HepG2 (cell line): ENCODE data around the gene TBC1D14. TPM values are rescaled to one million over a fixed set of nuclear protein-coding genes. Genes with fewer than 3 reads are reported as not detected.

Experiments used
- CEBPB ChIP-seq: IDR thresholded peaks from 2 replicates; pipeline ENCODE4 v1.6.1; 2011; ENCODE audit warnings: low read depth, low read length, improper control_type of control experiment, borderline replicate concordance
- GATAD2A ChIP-seq: IDR thresholded peaks from 2 replicates; pipeline ENCODE4 v1.6.1; 2016
- PHF20 ChIP-seq: sonication (generic); formaldehyde crosslinking; IDR thresholded peaks from 2 replicates; pipeline ENCODE4 v1.5.0; 2020; ENCODE audit warnings: mild to moderate bottlenecking, missing genetic modification reagents
- ZNF383 ChIP-seq: sonication (generic); formaldehyde crosslinking; IDR thresholded peaks from 2 replicates; pipeline ENCODE4 v1.4.0; 2020; ENCODE audit warnings: missing genetic modification reagents, mild to moderate bottlenecking, borderline replicate concordance
- ZNF572 ChIP-seq: sonication (generic); formaldehyde crosslinking; IDR thresholded peaks from 2 replicates; pipeline ENCODE4 v1.5.1; 2020; ENCODE audit warnings: mild to moderate bottlenecking, missing genetic modification reagents
- ZNF614 ChIP-seq: IDR thresholded peaks from 2 replicates; pipeline ENCODE4 v1.6.1; 2018; ENCODE audit warnings: missing biosample characterization, missing genetic modification reagents, inconsistent platforms, borderline replicate concordance
- polyA plus RNA-seq, 8 experiments: library from polyadenylated mRNA; depleted of rRNA in 3 of 8; stranded (reverse) in 7 of 8; unstranded in 1 of 8; fragments of >200 nt; fragmentation: Illumina TruSeq in 4 of 8; extraction: Trizol in 4 of 8; gene quantifications; 2 replicates each; pipeline versions ENCODE4 v1.2.1 to v1.2.3, GENCODE V29; 2011 to 2016; ENCODE audit warnings: low read depth in 4 of 8, missing spikeins in 1 of 8, mixed read lengths in 1 of 8; ENCODE audit not compliant: insufficient read depth in 1 of 8
- total RNA-seq, 5 experiments: library from RNA; depleted of rRNA; stranded (reverse); fragments of >200 nt; fragmentation: Illumina TruSeq; extraction: Trizol; gene quantifications; 2 replicates each; pipeline ENCODE4 v1.2.3, GENCODE V29; 2016; ENCODE audit warnings: low read depth in 1 of 5
- TF ChIP-seq, protein P1 (sequence below): sonication (generic); IDR thresholded peaks from 2 replicates; pipeline ENCODE4 v1.6.1; 2016; ENCODE audit warnings: low read depth, borderline replicate concordance
- TF ChIP-seq, protein P2 (sequence below): sonication (generic); formaldehyde crosslinking; IDR thresholded peaks from 2 replicates; pipeline ENCODE4 v1.5.1; 2020; ENCODE audit warnings: mild to moderate bottlenecking, moderate library complexity, missing genetic modification reagents
- TF ChIP-seq, protein P3 (sequence below): sonication (generic); formaldehyde crosslinking; IDR thresholded peaks from 2 replicates; pipeline ENCODE4 v1.4.0; 2020; ENCODE audit warnings: missing genetic modification reagents, mild to moderate bottlenecking, borderline replicate concordance
- TF ChIP-seq, protein P4 (sequence below): sonication (generic); formaldehyde crosslinking; conservative IDR thresholded peaks from 2 replicates; pipeline ENCODE4 v1.4.0; 2020; ENCODE audit warnings: mild to moderate bottlenecking, missing genetic modification reagents, moderate library complexity

The TBC1D14 gene
- total and polyA plus RNA-seq, 2 of the 13 experiments (the other 11 are each of a cell fraction or from before 2014, with no cell fraction given), result 29.5 to 46.5 TPM

DNA sequence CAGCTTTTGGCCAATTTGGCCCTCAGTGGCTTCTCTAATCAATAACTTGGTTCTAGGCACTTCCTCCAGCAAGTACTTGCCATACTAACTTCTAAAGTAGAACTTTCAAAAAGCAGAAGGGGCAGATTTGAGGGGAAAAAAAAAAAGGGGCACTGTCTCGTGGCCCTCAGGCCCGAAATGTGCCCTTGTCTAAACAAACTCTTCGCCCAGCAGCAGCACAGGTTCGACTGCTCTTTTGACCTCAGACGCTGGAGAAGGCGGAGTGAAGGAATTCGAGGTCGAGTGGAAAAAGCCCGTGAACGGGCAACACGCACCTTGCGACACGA, 157.5 kb downstream of the TBC1D14 start (continued):
- TF ChIP-seq, protein P1, sequence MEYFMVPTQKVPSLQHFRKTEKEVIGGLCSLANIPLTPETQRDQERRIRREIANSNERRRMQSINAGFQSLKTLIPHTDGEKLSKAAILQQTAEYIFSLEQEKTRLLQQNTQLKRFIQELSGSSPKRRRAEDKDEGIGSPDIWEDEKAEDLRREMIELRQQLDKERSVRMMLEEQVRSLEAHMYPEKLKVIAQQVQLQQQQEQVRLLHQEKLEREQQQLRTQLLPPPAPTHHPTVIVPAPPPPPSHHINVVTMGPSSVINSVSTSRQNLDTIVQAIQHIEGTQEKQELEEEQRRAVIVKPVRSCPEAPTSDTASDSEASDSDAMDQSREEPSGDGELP, result no peak
- TF ChIP-seq CEBPB (peak; percentile 21; the same call in 1 of the 2 replicates), ZNF614 (CRISPR knock-in tag) (0 out of 2 replicates have a peak, but pooled peaks have one; percentile 14), ZNF572 (CRISPR knock-in tag) (0 out of 2 replicates have a peak, but pooled peaks have one; percentile 49), ZNF383 (0 out of 2 replicates have a peak, but pooled peaks have one; percentile 32), GATAD2A (CRISPR knock-in tag) (peak; percentile 43; the same call in 1 of the 2 replicates), PHF20 (CRISPR knock-in tag) (no peak)
- TF ChIP-seq, protein P2, sequence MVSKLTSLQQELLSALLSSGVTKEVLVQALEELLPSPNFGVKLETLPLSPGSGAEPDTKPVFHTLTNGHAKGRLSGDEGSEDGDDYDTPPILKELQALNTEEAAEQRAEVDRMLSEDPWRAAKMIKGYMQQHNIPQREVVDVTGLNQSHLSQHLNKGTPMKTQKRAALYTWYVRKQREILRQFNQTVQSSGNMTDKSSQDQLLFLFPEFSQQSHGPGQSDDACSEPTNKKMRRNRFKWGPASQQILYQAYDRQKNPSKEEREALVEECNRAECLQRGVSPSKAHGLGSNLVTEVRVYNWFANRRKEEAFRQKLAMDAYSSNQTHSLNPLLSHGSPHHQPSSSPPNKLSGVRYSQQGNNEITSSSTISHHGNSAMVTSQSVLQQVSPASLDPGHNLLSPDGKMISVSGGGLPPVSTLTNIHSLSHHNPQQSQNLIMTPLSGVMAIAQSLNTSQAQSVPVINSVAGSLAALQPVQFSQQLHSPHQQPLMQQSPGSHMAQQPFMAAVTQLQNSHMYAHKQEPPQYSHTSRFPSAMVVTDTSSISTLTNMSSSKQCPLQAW, result peak; percentile 52; the same call in 1 of the 2 replicates
- TF ChIP-seq, protein P3, sequence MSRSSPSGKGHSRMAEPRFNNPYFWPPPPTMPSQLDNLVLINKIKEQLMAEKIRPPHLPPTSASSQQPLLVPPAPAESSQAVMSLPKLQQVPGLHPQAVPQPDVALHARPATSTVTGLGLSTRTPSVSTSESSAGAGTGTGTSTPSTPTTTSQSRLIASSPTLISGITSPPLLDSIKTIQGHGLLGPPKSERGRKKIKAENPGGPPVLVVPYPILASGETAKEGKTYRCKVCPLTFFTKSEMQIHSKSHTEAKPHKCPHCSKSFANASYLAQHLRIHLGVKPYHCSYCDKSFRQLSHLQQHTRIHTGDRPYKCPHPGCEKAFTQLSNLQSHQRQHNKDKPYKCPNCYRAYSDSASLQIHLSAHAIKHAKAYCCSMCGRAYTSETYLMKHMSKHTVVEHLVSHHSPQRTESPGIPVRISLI (CRISPR knock-in tag), result peak; percentile 6; the same call in 1 of the 2 replicates
- TF ChIP-seq, protein P4, sequence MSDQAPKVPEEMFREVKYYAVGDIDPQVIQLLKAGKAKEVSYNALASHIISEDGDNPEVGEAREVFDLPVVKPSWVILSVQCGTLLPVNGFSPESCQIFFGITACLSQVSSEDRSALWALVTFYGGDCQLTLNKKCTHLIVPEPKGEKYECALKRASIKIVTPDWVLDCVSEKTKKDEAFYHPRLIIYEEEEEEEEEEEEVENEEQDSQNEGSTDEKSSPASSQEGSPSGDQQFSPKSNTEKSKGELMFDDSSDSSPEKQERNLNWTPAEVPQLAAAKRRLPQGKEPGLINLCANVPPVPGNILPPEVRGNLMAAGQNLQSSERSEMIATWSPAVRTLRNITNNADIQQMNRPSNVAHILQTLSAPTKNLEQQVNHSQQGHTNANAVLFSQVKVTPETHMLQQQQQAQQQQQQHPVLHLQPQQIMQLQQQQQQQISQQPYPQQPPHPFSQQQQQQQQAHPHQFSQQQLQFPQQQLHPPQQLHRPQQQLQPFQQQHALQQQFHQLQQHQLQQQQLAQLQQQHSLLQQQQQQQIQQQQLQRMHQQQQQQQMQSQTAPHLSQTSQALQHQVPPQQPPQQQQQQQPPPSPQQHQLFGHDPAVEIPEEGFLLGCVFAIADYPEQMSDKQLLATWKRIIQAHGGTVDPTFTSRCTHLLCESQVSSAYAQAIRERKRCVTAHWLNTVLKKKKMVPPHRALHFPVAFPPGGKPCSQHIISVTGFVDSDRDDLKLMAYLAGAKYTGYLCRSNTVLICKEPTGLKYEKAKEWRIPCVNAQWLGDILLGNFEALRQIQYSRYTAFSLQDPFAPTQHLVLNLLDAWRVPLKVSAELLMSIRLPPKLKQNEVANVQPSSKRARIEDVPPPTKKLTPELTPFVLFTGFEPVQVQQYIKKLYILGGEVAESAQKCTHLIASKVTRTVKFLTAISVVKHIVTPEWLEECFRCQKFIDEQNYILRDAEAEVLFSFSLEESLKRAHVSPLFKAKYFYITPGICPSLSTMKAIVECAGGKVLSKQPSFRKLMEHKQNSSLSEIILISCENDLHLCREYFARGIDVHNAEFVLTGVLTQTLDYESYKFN, result 0 out of 2 replicates have a peak, but pooled peaks have one; percentile 6
